ENCODE results near the gene SLC34A3. TPM values are rescaled to one million over a fixed set of nuclear protein-coding genes. Genes with fewer than 3 reads are reported as not detected.

Gene SLC34A3
- total RNA-seq, 1 donor, result not detected

- no peak for TF ChIP-seq CTCF (IDR thresholded peaks at IDR 0.05; ENCODE audit: extremely low read depth, low read depth, low read length)
- Histone ChIP-seq H3K27ac (ENCODE audit: low read depth, low read length) (peak overlapping the region; percentile 86), H3K79me2 (ENCODE audit: insufficient read depth, low read length) (no peaks in the 10 kb centered on the region)
Observed at GRCh38 chr9:137223078-137223970, 7.4 kb upstream of the SLC34A3 start.

DNA sequence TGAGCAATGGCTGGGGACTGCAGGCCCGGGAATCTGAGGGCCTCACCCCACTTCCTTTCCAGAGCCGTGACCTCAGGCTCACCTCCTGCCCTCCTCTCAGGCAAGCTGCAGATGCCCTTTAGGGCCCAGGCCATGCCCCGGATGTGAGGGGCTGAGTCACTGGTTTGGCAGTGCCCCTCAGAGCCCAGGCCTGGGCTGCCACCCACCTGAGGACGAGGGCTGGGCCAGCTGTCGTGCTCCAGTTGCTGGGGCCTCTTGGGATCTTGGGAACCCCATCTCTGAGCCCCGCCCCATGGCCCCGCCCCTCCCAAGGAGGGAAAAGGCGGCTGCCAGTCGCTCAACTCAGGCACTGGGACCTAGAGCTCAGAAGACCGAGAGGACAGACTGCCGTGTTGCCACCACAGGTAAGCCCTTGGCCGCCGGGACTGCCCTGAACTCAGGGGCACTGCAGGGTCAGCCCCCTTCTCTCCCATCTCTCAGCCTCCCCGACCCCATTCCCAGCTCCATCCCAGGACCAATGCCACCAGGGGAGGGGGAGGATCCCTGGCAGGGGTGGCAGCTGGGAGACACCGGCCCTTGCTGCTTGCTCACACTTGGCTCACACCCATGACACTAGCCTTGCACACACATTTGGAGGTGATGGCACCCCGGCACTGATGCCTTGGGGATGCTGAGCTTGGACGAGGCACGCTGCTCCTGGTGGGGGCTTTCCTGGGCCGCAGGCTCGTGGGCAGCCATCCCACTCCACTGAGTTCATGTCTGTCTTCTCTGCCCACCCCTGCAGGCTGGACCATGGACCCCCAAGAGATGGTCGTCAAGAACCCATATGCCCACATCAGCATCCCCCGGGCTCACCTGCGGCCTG lies 5.6 kb upstream of the SLC34A3 start, which contains the start of gene CYSRT1:
Gene CYSRT1 (plus strand): TSS at position 345 of the 865 bp plus-strand sequence. CDS start 448 bp downstream, at position 793.
- Histone ChIP-seq H3K9me3 (ENCODE audit: low read depth, low read length) (no peaks in the 10 kb centered on the region), H3K4me2 (ENCODE audit: insufficient read depth, low read length) (peak within 1 kb of the TSS; percentile 87), H4K20me1 (ENCODE audit: insufficient read depth, low read length) (no peaks in the 10 kb centered on the region), H3K27me3 (ENCODE audit: insufficient read depth, low read length) (no peaks in the 10 kb centered on the region), H3K36me3 (ENCODE audit: insufficient read depth, low read length) (no peaks in the 10 kb centered on the region), H3K79me2 (ENCODE audit: insufficient read depth, low read length) (no peaks in the 10 kb centered on the region), H2AFZ (ENCODE audit: low read length) (peak within 1 kb of the TSS; percentile 91), H3K4me1 (ENCODE audit: insufficient read depth, low read length) (peaks cover 9% of the 10 kb centered on the region), H3K27ac (ENCODE audit: low read depth, low read length) (peak within 1 kb of the TSS; percentile 86), H3K4me3 (ENCODE audit: insufficient read depth, low read length) (peak within 1 kb of the TSS; percentile 90)
- no peak for DNase-seq (ENCODE audit: insufficient read length, low spot score, missing footprints)
- TF ChIP-seq CTCF (IDR thresholded peaks at IDR 0.05; ENCODE audit: extremely low read depth, low read depth, low read length), result no peak

More at GRCh38 chr9:137223078-137223970, 7.4 kb upstream of the SLC34A3 start:
- no peaks in the 10 kb centered on the region for H3K36me3 ChIP-seq (ENCODE audit: insufficient read depth, low read length)
- peak overlapping the region; percentile 90 for H3K4me3 ChIP-seq (ENCODE audit: insufficient read depth, low read length)
- H4K20me1 ChIP-seq (ENCODE audit: insufficient read depth, low read length), result no peaks in the 10 kb centered on the region
- H3K4me2 ChIP-seq (ENCODE audit: insufficient read depth, low read length), result peak overlapping the region; percentile 87
- DNase-seq (ENCODE audit: insufficient read length, low spot score, missing footprints), result peak; percentile 100
- H2AFZ ChIP-seq (ENCODE audit: low read length), result peak overlapping the region; percentile 91
- peaks cover 18% of the 10 kb centered on the region for H3K4me1 ChIP-seq (ENCODE audit: insufficient read depth, low read length)
- no peaks in the 10 kb centered on the region for H3K9me3 ChIP-seq (ENCODE audit: low read depth, low read length)
- no peaks in the 10 kb centered on the region for H3K27me3 ChIP-seq (ENCODE audit: insufficient read depth, low read length)

GRCh38 chr9:137225699-137226331 lies 4.9 kb upstream of the SLC34A3 start:
- Histone ChIP-seq H3K27me3 (ENCODE audit: insufficient read depth, low read length) (no peaks in the 10 kb centered on the region), H3K36me3 (ENCODE audit: insufficient read depth, low read length) (no peaks in the 10 kb centered on the region), H3K4me1 (ENCODE audit: insufficient read depth, low read length) (peaks cover 9% of the 10 kb centered on the region), H3K4me3 (ENCODE audit: insufficient read depth, low read length) (no peak overlapping the region), H2AFZ (ENCODE audit: low read length) (no peak overlapping the region), H3K79me2 (ENCODE audit: insufficient read depth, low read length) (no peaks in the 10 kb centered on the region), H3K4me2 (ENCODE audit: insufficient read depth, low read length) (no peak overlapping the region), H3K27ac (ENCODE audit: low read depth, low read length) (no peak overlapping the region), H3K9me3 (ENCODE audit: low read depth, low read length) (no peaks in the 10 kb centered on the region), H4K20me1 (ENCODE audit: insufficient read depth, low read length) (no peaks in the 10 kb centered on the region)
- DNase-seq (ENCODE audit: insufficient read length, low spot score, missing footprints), result no peak
- TF ChIP-seq CTCF (IDR thresholded peaks at IDR 0.05; ENCODE audit: extremely low read depth, low read depth, low read length), result no peak
